ES-I3 (cell line): ENCODE results near the gene LRRC4C.

ENCODE experiments used
- H3K36me3 ChIP-seq: 2 replicates; pipeline ENCODE4 v1.6.1; 2013; ENCODE audit warnings: mild to moderate bottlenecking, low read length, control low read depth, moderate library complexity; ENCODE audit not compliant: insufficient read depth
- H3K4me1 ChIP-seq: 2 replicates; pipeline ENCODE4 v1.6.1; 2013; ENCODE audit warnings: mild to moderate bottlenecking, control low read depth, low read length; ENCODE audit not compliant: insufficient read depth
- H3K9ac ChIP-seq: 2 replicates; pipeline ENCODE4 v1.6.1; 2013; ENCODE audit warnings: low read depth, mild to moderate bottlenecking, low read length, moderate library complexity
- H3K9me3 ChIP-seq: 2 replicates; pipeline ENCODE4 v1.6.1; 2013; ENCODE audit warnings: mild to moderate bottlenecking, low read length, moderate library complexity; ENCODE audit not compliant: control insufficient read depth, insufficient read depth

LRRC4C gene

DNA sequence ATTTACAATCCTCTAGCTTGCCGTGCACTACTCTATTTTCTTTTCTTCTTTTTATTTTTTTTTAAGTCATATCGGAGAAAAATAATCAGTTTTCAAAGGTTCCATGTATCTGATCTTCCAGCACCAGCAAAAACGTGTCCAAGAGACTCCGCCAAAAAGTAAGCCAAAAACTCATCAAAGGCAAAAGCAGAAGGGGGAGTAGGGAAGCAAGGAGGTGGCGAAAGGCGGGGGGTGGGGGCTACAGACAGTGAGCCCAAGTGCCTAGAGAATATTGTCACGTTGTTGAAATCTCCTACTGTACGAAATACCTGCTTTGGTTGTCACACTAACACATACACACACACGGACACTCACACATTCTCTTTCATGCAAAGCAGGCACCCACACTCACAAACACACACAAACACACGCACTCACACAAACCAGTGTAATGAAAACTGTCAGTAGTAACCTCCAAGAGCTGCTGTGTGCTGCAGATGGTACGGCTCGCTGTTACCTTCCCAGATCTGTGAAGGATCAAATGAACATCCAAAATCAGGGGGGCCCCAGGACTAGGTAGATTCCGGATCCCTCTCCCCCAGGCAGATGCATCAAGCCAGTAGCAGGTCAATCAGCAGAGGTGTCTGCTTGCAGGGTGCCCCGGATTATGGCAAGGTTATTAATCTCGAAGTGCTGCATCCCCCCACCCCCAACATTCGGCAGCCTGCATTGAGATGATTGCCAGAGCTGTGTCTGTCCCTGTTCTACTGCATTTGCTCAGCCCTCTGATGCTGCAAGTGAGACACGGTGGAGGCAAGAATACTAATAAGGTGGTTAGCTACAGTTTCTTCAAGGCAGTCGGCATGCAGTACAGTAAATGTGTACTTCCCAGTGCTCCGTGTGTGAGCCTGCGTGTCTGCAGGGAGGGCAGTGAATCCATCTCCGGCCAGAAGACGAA lies at the start of gene LRRC4C:
Gene LRRC4C (minus strand): TSS at position 188 of the 937 bp plus-strand sequence.
- Histone ChIP-seq H3K4me1 (peaks cover 43% of the 10 kb centered on the region), H3K9ac (no peak within 1 kb of the TSS), H3K9me3 (no peaks in the 10 kb centered on the region), H3K36me3 (no peaks in the 10 kb centered on the region)

DNA sequence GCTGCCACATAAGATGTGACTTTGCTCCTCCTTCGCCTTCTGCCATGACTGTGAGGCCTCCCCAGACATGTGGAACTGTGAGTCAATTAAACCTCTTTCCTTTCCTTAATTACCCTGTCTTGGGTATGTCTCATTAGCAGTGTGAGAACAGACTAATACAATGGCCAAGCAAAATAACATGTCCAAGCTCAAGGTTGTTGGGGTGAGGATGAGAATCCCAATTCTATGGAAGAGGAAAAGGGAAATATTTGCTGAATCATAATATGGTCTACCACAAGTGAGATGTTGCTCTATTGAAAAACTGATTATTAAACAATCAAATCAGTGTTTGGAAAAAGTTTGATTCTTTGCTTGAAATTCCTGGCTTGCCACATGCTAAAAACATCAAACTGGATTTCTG lies 48.7 kb upstream of the LRRC4C start:
- no peaks in the 10 kb centered on the region; the same call in 1 of the 2 replicates for H3K4me1 ChIP-seq

DNA sequence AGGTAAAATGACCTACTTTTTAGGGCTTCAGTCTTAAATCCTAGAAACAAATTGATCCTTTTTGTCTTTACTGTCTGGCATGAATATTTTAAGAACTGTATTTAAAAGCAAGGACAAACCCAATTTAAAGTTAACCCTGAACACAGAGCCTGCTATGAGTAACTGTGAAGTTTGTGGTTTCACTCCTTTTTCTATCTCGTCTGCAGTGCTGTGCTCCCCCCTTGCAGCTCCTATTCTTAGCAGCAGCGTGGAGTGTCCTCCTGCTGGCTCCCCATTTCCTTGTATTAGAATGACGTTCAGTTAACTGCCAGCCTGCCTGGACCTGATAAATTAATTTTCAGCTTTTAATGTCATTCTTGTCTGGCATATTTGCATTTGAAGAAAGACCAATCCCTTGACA lies 40.0 kb upstream of the LRRC4C start:
- Histone ChIP-seq H3K36me3 (no peaks in the 10 kb centered on the region), H3K9me3 (no peaks in the 10 kb centered on the region), H3K9ac (no peak overlapping the region), H3K4me1 (peaks cover 11% of the 10 kb centered on the region; the same call in 1 of the 2 replicates)

More for the DNA sequence above, 48.7 kb upstream of the LRRC4C start:
- H3K36me3 ChIP-seq, result no peaks in the 10 kb centered on the region
- no peak overlapping the region for H3K9ac ChIP-seq
- H3K9me3 ChIP-seq, result no peaks in the 10 kb centered on the region

DNA sequence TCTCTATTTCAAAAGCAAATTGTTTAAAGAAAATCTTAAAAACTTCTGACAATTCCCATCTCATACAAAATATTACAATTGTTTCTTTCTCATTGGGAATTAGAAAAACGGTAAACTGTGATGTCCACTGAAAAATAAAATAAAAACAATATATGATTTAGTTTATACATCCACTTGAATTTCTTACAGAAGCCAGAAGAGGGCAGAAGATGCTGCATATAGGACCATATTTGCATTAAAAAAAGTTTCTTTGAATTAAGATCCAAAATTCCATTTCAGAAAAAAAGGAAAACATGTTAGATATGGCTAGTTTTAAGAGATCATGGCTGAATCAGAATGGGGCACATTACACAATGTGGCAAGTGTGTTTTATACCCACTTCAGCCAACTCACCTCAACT lies 39.3 kb upstream of the LRRC4C start:
- Histone ChIP-seq H3K36me3 (no peaks in the 10 kb centered on the region), H3K9ac (no peak overlapping the region), H3K9me3 (no peaks in the 10 kb centered on the region), H3K4me1 (peaks cover 11% of the 10 kb centered on the region; the same call in 1 of the 2 replicates)

DNA sequence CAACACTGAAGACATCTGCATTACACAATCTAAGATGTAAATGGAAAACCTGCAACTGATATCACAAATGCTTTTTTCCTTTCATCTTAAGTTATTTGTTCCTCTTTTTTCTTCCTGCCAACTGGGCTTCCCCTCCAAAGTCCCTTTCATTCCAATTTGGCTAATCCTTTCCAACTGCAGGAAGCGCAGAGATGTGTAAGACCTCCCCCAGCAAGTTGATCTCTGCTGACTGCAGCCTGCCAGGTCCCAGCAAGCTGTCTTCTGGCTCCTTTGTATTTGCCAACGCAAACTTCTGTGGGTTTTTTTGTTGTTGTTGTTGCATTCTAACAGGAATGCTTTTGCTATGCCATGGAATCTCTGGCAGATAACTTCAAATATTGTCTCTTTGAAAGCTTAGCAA lies 38.5 kb upstream of the LRRC4C start:
- Histone ChIP-seq H3K36me3 (no peaks in the 10 kb centered on the region), H3K4me1 (peaks cover 11% of the 10 kb centered on the region; the same call in 1 of the 2 replicates), H3K9ac (no peak overlapping the region), H3K9me3 (no peaks in the 10 kb centered on the region)

DNA sequence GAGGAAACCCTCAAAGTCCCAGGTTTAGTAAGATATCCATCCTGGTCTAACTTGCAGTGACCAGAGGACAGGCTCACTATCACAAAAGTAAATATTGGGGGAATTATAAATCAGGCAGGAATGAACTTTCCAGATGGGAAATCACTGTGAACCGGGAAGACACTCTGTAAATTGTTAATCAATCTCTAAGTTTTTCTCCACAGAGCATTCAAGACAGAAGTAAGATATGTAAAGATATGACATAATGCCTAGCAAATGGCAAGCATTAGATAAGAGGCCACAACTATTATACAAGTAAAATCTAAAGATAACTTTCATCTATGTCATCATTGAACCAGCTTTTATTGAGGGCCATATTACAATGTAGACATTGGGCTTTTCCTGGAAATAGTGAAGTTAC lies 35.3 kb upstream of the LRRC4C start:
- Histone ChIP-seq H3K36me3 (no peaks in the 10 kb centered on the region), H3K9me3 (no peaks in the 10 kb centered on the region), H3K4me1 (peaks cover 7% of the 10 kb centered on the region; the same call in 1 of the 2 replicates), H3K9ac (no peak overlapping the region)

DNA sequence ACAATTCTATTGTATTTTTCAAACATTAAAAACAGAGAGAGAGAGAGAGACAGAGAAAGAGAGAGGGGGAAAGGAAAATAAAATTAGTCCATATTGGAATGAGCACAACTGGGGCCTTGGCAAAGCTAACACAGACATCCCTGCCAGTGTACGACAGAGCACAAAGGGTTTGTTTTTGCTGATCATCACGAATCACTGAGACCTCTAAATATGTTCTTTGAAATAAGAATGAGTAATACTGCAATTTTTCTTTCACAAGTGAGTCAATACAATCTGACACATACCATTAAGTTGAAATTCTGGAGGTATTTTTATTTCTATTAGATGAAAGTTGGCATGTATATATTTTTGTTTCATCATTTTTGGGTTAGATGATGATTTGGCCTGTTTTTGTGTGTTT lies 27.0 kb upstream of the LRRC4C start:
- Histone ChIP-seq H3K9ac (no peak overlapping the region), H3K9me3 (no peaks in the 10 kb centered on the region), H3K36me3 (no peaks in the 10 kb centered on the region), H3K4me1 (no peaks in the 10 kb centered on the region)

DNA sequence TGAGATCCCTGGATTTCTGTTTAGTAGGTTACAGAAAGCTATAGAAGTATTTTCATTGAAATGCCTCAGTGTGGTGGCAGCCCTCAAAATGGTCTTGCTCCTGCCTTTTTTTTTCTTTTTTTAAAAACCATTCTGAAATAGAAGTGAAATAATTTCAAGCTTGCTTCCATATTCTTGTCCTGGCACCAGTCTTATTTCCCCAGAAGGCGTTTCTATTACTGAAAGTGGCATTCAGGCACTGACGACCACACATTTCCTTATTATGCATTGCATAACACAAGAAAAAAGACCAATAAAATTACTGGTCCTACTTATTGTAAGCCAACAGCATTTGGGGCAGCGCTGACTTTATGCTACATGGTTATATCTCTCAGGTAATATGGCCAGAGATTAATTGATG lies 24.5 kb upstream of the LRRC4C start:
- no peak overlapping the region for H3K9ac ChIP-seq
- no peaks in the 10 kb centered on the region for H3K4me1 ChIP-seq
- H3K36me3 ChIP-seq, result no peaks in the 10 kb centered on the region
- no peaks in the 10 kb centered on the region for H3K9me3 ChIP-seq

DNA sequence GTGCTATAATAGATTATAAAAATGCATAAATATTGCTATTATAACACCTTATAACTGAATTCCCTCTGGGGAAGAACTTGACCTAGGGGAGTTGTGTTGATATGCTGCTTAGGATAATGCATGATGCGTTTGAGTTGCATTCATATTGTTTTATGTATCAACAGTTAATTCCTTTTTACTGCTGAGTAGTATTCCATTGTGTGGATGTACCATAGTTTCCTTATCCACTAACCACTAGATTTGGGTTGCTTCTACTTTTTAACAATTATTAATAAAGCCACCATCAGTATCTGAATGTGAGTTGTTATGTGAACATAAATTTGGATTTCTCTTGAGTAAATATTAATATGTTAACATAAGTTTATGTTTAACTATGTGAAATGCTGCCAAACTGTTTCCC lies 19.7 kb upstream of the LRRC4C start:
- Histone ChIP-seq H3K4me1 (no peaks in the 10 kb centered on the region), H3K36me3 (no peaks in the 10 kb centered on the region), H3K9me3 (no peaks in the 10 kb centered on the region), H3K9ac (no peak overlapping the region)

DNA sequence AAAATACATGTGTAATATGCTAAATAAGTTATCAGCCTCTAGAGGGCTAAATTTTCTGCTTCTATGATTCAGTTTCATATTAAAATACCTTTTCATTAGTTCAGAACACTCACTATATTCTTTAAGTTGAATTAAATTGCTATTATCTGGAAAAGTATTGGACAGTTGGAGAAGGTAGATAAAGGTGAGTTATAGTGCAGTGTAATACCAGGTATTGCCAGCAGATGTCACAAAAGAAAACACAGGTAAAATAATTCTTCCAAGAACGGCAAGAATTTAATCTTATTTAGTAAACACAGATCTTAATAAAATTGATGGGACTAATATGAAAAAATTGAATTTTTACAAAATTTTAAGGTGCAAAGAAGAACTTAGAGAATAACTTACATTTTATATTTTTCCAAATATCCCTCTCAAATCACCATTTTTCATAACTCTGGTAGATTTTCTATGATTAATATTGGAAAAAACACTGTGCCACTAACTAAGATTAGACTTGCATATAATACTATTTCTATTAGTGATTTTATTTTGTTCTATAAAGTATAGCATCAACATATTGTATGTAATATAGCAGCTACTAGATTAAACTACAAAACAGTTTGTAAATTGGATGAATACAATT lies 1.7 kb upstream of the LRRC4C start:
- Histone ChIP-seq H3K36me3 (no peaks in the 10 kb centered on the region), H3K4me1 (peaks cover 38% of the 10 kb centered on the region), H3K9ac (no peak overlapping the region), H3K9me3 (no peaks in the 10 kb centered on the region)

DNA sequence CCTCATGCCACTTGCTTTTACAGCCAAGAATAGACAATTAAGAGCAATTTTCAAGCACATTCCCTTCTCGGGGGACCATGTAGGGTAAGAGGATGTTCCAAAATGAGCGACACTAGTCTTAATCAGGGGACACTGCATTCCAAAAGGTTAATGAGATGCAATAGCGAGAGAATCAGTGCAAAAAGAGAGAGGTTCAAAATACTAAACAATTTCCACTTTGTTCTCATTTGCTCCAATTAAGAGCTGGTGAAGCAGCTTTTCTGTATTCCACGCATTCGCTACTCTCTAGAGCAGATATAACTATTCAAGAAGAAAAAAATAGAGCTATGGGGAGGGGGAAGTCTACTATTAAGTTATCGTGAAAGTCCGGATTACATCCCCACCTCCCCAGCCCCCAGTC lies 811 bp downstream of the LRRC4C start:
- no peaks in the 10 kb centered on the region for H3K9me3 ChIP-seq

DNA sequence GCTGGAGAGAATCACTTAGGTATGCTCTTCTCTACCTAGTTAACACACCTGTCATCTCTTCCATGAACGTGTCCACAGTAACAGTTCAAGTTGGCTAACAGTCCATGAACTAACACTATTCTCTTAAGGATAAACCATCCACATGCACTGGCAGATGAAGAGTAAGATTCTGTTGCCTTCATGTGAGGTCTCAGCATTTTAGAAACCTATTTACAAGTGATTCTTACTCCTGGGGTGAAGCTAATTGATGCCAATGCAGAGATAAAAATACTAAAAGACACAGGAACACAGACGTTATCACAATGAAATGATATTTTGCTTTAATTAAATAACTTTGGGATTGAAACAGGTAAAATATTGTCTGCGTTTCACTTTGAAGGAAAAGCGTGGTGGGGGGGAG lies 1.3 kb downstream of the LRRC4C start:
- no peak overlapping the region for H3K9ac ChIP-seq
- no peaks in the 10 kb centered on the region for H3K9me3 ChIP-seq
- peaks cover 43% of the 10 kb centered on the region for H3K4me1 ChIP-seq
- no peaks in the 10 kb centered on the region for H3K36me3 ChIP-seq

More for the DNA sequence above, 811 bp downstream of the LRRC4C start:
- H3K36me3 ChIP-seq, result no peaks in the 10 kb centered on the region
- H3K9ac ChIP-seq, result no peak overlapping the region
- peaks cover 43% of the 10 kb centered on the region for H3K4me1 ChIP-seq

DNA sequence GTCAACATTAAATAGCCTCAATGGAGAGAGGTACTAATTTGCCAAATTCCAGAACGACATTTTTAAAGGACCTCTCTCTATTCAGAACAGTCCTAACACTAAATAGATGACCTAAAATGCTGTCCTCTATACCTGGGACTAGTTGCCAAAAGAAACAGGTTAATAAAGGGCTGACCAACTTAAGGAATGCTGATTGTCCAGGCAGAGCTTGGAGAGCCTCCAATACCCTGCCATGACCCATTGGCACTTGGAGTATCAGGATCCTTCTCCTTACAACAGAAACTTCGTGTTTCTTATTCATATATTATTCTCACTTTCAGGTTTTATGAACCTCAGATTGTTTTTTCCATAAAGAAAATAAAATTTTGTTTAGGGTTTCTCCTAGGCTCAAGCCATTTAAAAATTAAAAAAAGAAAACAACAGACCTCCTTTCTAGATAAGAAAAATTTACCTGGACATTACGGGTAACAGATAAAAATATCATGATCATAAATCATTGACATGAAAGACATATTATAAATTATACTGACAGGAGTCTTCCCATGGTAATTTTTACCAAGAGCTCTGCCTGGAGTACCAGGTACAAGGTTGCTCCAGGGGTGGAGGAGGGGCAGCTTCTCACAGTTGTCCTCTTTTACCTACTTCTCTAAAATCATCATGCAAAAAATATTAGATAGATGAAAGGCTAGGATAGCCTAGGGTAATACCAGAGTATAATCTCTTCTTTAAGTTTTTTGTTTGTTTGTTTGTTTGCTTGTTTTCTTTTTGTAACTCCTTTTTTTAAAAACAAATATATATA lies 2.0 kb downstream of the LRRC4C start:
- peaks cover 43% of the 10 kb centered on the region for H3K4me1 ChIP-seq
- H3K36me3 ChIP-seq, result no peaks in the 10 kb centered on the region
- no peaks in the 10 kb centered on the region for H3K9me3 ChIP-seq
- H3K9ac ChIP-seq, result no peak overlapping the region

DNA sequence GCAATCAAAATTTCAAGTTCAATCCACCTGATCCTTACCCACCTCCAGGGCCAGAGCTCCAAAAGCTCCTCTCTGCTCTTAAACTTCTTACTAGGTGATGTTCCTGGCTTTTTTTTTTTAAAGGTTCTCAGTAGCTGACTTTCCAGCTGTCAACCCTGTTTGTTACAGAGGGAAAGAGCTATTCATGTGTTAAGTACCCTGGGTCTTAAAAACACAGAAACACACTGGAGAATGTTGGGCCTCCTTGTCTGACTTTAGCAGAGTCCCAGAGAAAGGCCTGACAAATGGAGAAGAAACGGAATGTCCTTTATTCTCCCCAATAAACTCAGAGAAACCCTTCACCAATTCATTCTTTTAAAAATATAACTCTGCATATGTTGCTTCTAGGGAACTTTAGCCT lies 3.2 kb downstream of the LRRC4C start:
- Histone ChIP-seq H3K36me3 (no peaks in the 10 kb centered on the region), H3K9me3 (no peaks in the 10 kb centered on the region), H3K4me1 (peaks cover 43% of the 10 kb centered on the region), H3K9ac (no peak overlapping the region)
